A549 (cell line): Measurements from ENCODE around the gene CAAP1. TPM values are rescaled to one million over a fixed set of nuclear protein-coding genes. Genes with fewer than 3 reads are reported as not detected.

Experiments
- ATAC-seq, 2 experiments: fragments of 200-7000 bp in 1 of 2; fragments of >200 bp in 1 of 2; cut with Nextera tagmentation in 1 of 2; cut with Tn5 transposase in 1 of 2; 3 replicates each; pipeline versions ENCODE4 v1.8.0 to v1.9.1; 2018 to 2020; ENCODE audit warnings: mild to moderate bottlenecking in 1 of 2, moderate library complexity in 1 of 2
- CTCF ChIA-PET: fragments of 300-600 bp; sonication (Branson Sonifier 250); formaldehyde crosslinking; extraction: SDS; loops from one replicate; lab custom pipeline; 2021; ENCODE audit warnings: antibody characterized with exemption, inconsistent platforms; lab: Yijun Ruan, JAX
- POLR2A ChIA-PET: fragments of 350-600 bp; formaldehyde crosslinking; extraction: SDS; loops from one replicate; lab custom pipeline; 2021; ENCODE audit warnings: antibody characterized with exemption, inconsistent platforms; lab: Yijun Ruan, JAX
- DNase-seq, 2 experiments: peaks; one replicate each; pipeline versions ENCODE4 v3.0.0 to v3.0.0-alpha.2; 2011 to 2016; ENCODE audit warnings: low read depth in 1 of 2, low spot score in 1 of 2
- FAIRE-seq: peaks from 2 replicates; lab custom pipeline; 2011; peaks lifted over from hg19 to GRCh38; lab: Jason Lieb, UNC
- H3K27ac ChIP-seq, 2 experiments: fragments of >200 bp; sonication (Bioruptor Twin); formaldehyde crosslinking; 3 replicates each; pipeline ENCODE4 v1.5.1; 2016 to 2017
- H3K4me1 ChIP-seq: fragments of >200 bp; sonication (Bioruptor Twin); formaldehyde crosslinking; 3 replicates; pipeline ENCODE4 v1.6.1; 2016
- H3K4me2 ChIP-seq: fragments of >200 bp; sonication (Bioruptor Twin); formaldehyde crosslinking; 3 replicates; pipeline ENCODE4 v1.6.1; 2016
- H3K4me3 ChIP-seq: fragments of >200 bp; sonication (Bioruptor Twin); formaldehyde crosslinking; 3 replicates; pipeline ENCODE4 v1.5.1; 2016
- H3K9me3 ChIP-seq: fragments of >200 bp; sonication (Bioruptor Twin); formaldehyde crosslinking; 3 replicates; pipeline ENCODE4 v1.6.1; 2016
- BCL3 ChIP-seq: fragments of >200 bp; sonication (Bioruptor Twin); formaldehyde crosslinking; IDR thresholded peaks from 3 replicates; pipeline ENCODE4 v1.6.1; 2016
- CBX2 ChIP-seq: fragments of 200-600 bp; sonication (generic); IDR thresholded peaks from 2 replicates; pipeline ENCODE4 v1.6.1; 2016; ENCODE audit warnings: low read depth, mild to moderate bottlenecking, borderline replicate concordance
- CHD2 ChIP-seq: fragments of 150-350 bp; IDR thresholded peaks from 2 replicates; pipeline ENCODE4 v1.6.1; 2014; ENCODE audit warnings: low read length; ENCODE audit not compliant: partially characterized antibody
- CHD4 ChIP-seq: fragments of 200-600 bp; sonication (generic); IDR thresholded peaks from 2 replicates; pipeline ENCODE4 v1.6.1; 2016; ENCODE audit warnings: antibody characterized with exemption, mild to moderate bottlenecking, borderline replicate concordance
- EHF ChIP-seq: fragments of 250-450 bp; sonication (Bioruptor Pico); IDR thresholded peaks from 2 replicates; pipeline ENCODE4 v1.5.0; 2020; ENCODE audit warnings: mild to moderate bottlenecking
- FOSL2 ChIP-seq, 2 experiments: fragments of 450-650 bp in 1 of 2; fragments of >200 bp in 1 of 2; sonication (Bioruptor Twin) in 1 of 2; formaldehyde crosslinking; IDR thresholded peaks; 2 replicates each; pipeline versions ENCODE4 v1.5.0 to v1.6.1; 2016 to 2020; ENCODE audit warnings: mild to moderate bottlenecking in 1 of 2, moderate library complexity in 1 of 2
- FOXS1 ChIP-seq: fragments of 250-450 bp; sonication (Bioruptor Pico); IDR thresholded peaks from 2 replicates; pipeline ENCODE4 v1.5.0; 2020; ENCODE audit warnings: mild to moderate bottlenecking, moderate library complexity
- GATA3 ChIP-seq: IDR thresholded peaks from 2 replicates; pipeline ENCODE4 v1.6.1; 2012; ENCODE audit warnings: borderline replicate concordance
- HEYL ChIP-seq: fragments of 250-450 bp; sonication (Bioruptor Pico); IDR thresholded peaks from 2 replicates; pipeline ENCODE4 v1.8.0; 2021; ENCODE audit warnings: mild to moderate bottlenecking, moderate library complexity
- HMGXB4 ChIP-seq: fragments of 250-450 bp; sonication (Bioruptor Pico); IDR thresholded peaks from 2 replicates; pipeline ENCODE4 v1.5.0; 2021; ENCODE audit warnings: mild to moderate bottlenecking, moderate library complexity, borderline replicate concordance
- JUNB ChIP-seq: fragments of >200 bp; sonication (Bioruptor Twin); formaldehyde crosslinking; IDR thresholded peaks from 2 replicates; pipeline ENCODE4 v1.6.1; 2016
- KDM5A ChIP-seq: fragments of 200-600 bp; sonication (generic); IDR thresholded peaks from 2 replicates; pipeline ENCODE4 v1.6.1; 2016; ENCODE audit warnings: antibody characterized with exemption, mild to moderate bottlenecking
- MAZ ChIP-seq: fragments of 150-350 bp; IDR thresholded peaks from 2 replicates; pipeline ENCODE4 v1.6.1; 2014; ENCODE audit warnings: antibody characterized with exemption, low read depth, low read length, borderline replicate concordance
- NFE2L2 ChIP-seq: fragments of 150-350 bp; conservative IDR thresholded peaks from 2 replicates; pipeline ENCODE4 v1.6.1; 2014; ENCODE audit warnings: low read length
- PHF8 ChIP-seq: fragments of 200-600 bp; sonication (generic); IDR thresholded peaks from 2 replicates; pipeline ENCODE4 v1.6.1; 2016; ENCODE audit warnings: low read depth, mild to moderate bottlenecking, antibody characterized with exemption, moderate library complexity, borderline replicate concordance
- POLR2AphosphoS2 ChIP-seq: conservative IDR thresholded peaks from 2 replicates; pipeline ENCODE4 v1.6.1; 2012; ENCODE audit warnings: low read length, improper control_type of control experiment, inconsistent platforms
- RAD21 ChIP-seq, 2 experiments: fragments of >200 bp in 1 of 2; sonication (Bioruptor Twin) in 1 of 2; formaldehyde crosslinking in 1 of 2; IDR thresholded peaks in 1 of 2; conservative IDR thresholded peaks in 1 of 2; 2 replicates in 1 of 2; 3 replicates in 1 of 2; pipeline ENCODE4 v1.6.1; 2012 to 2018; ENCODE audit warnings: inconsistent platforms in 1 of 2
- REST ChIP-seq: fragments of 200-600 bp; sonication (generic); IDR thresholded peaks from 2 replicates; pipeline ENCODE4 v1.6.1; 2016; ENCODE audit warnings: antibody characterized with exemption, mild to moderate bottlenecking, moderate library complexity
- SMC3 ChIP-seq: fragments of >200 bp; sonication (Bioruptor Twin); formaldehyde crosslinking; IDR thresholded peaks from 3 replicates; pipeline ENCODE4 v1.6.1; 2018; ENCODE audit warnings: inconsistent platforms
- TP53 ChIP-seq: fragments of 250-450 bp; sonication (Bioruptor Pico); IDR thresholded peaks from 2 replicates; pipeline ENCODE4 v1.5.0; 2021; ENCODE audit warnings: mild to moderate bottlenecking, moderate library complexity
- ZFP36 ChIP-seq: fragments of 450-650 bp; IDR thresholded peaks from 2 replicates; pipeline ENCODE4 v1.6.1; 2014; ENCODE audit warnings: borderline replicate concordance; ENCODE audit not compliant: partially characterized antibody
- WGBS: methylation state at CpG from one replicate; pipeline ENCODE4 v1.1.6; 2017; ENCODE audit errors: missing lambda C conversion rate; 5-methylcytosine and 5-hydroxymethylcytosine counted together
- polyA plus RNA-seq, 4 experiments: library from polyadenylated mRNA; depleted of rRNA in 3 of 4; stranded (reverse); fragments of >200 nt; fragmentation: RNase III in 1 of 4; extraction: RNeasy Plus Mini Kit Qiagen cat#74134 plus additional on column Dnase treatment in 1 of 4; gene quantifications; 2 replicates in 3 of 4; 3 replicates in 1 of 4; pipeline ENCODE4 v1.2.3, GENCODE V29; 2011 to 2017

Gene CAAP1
- polyA plus RNA-seq, 2 of the 4 experiments (the other 2 are of a cell fraction), result 23.7 to 32.8 TPM

- CTCF ChIA-PET, result no interaction called here
- DNase-seq (peak in 1 of 2 experiments; percentile 42), ATAC-seq (peak; percentile 48 to 54; a peak in 3 of 6 replicates)
- 17% methylated on average over 1 of the region's 1 CpG for WGBS
- TF ChIP-seq FOSL2 (IDR thresholded peaks at IDR 0.05), result no peak
- peak; percentile 24 for TF ChIP-seq FOSL2 (CRISPR knock-in tag; IDR thresholded peaks at IDR 0.05)
- no peak for TF ChIP-seq BCL3
- TF ChIP-seq, all 56 proteins: peak for 1
- Histone ChIP-seq H3K4me3 (no peak overlapping the region), H3K27ac (no peak overlapping the region), H3K4me1 (no peaks in the 10 kb centered on the region), H3K9me3 (no peaks in the 10 kb centered on the region), H3K4me2 (no peak overlapping the region)
- FAIRE-seq, result no peak
- POLR2A ChIA-PET, result no interaction called here
These were observed 82.8 kb downstream of the CAAP1 start for GRCh38 chr9:26809795-26810194.

GRCh38 chr9:26807161-26807560 is 85.4 kb downstream of the CAAP1 start:
- 61% methylated on average over 5 of the region's 5 CpGs for WGBS
- ChIA-PET CTCF (no interaction called here), POLR2A (no interaction called here)

GRCh38 chr9:26802921-26803320 is 89.7 kb downstream of the CAAP1 start:
- CTCF ChIA-PET, result no interaction called here

More at GRCh38 chr9:26807161-26807560, 85.4 kb downstream of the CAAP1 start:
- no peak overlapping the region for H3K4me3 ChIP-seq
- no peaks in the 10 kb centered on the region for H3K9me3 ChIP-seq
- no peaks in the 10 kb centered on the region for H3K4me1 ChIP-seq
- no peak for DNase-seq
- H3K4me2 ChIP-seq, result no peak overlapping the region
- ATAC-seq, result no peak
- TF ChIP-seq HMGXB4 (CRISPR knock-in tag) (no peak), TP53 (CRISPR knock-in tag) (no peak), CBX2 (no peak), POLR2AphosphoS2 (no peak), CHD4 (no peak), NFE2L2 (no peak), FOXS1 (CRISPR knock-in tag) (no peak)
- no peak for FAIRE-seq
- no peak overlapping the region for H3K27ac ChIP-seq

GRCh38 chr9:26801772-26802171 is 90.8 kb downstream of the CAAP1 start:
- H3K4me1 ChIP-seq, result no peaks in the 10 kb centered on the region
- H3K9me3 ChIP-seq, result no peaks in the 10 kb centered on the region
- CTCF ChIA-PET, result no interaction called here
- DNase-seq (no peak), FAIRE-seq (no peak), ATAC-seq (no peak)
- 9% methylated on average over 3 of the region's 3 CpGs for WGBS
- no peak for TF ChIP-seq REST
- TF ChIP-seq KDM5A, result no peak
- no peak for TF ChIP-seq MAZ
- no peak for TF ChIP-seq JUNB
- H3K27ac ChIP-seq, result no peak overlapping the region
- POLR2A ChIA-PET, result no interaction called here
- H3K4me2 ChIP-seq, result no peak overlapping the region
- H3K4me3 ChIP-seq, result no peak overlapping the region

More at GRCh38 chr9:26802921-26803320, 89.7 kb downstream of the CAAP1 start:
- 78% methylated on average over 2 of the region's 2 CpGs for WGBS
- Histone ChIP-seq H3K4me2 (no peak overlapping the region), H3K27ac (no peak overlapping the region), H3K9me3 (no peaks in the 10 kb centered on the region), H3K4me1 (no peaks in the 10 kb centered on the region)
- POLR2A ChIA-PET, result no interaction called here
- TF ChIP-seq CHD4 (no peak), SMC3 (no peak), ZFP36 (no peak), EHF (CRISPR knock-in tag) (no peak), GATA3 (no peak), HEYL (CRISPR knock-in tag) (no peak), RAD21 (conservative IDR thresholded peaks at IDR 0.05 in 1 of 2, IDR thresholded peaks at IDR 0.05 in 1 of 2) (no peak), PHF8 (no peak), CHD2 (no peak)
- TF ChIP-seq, all 56 proteins: peak for 0
- no peak overlapping the region for H3K4me3 ChIP-seq
- FAIRE-seq (no peak), ATAC-seq (no peak), DNase-seq (no peak)
